NCI-H2081 (cell line): ENCODE measurements around the gene KRT71.

Experiments
- DNase-seq, 2 experiments: peaks; one replicate each; lab custom pipeline; 2025; lab: John Stamatoyannopoulos, UW

Gene KRT71

DNA sequence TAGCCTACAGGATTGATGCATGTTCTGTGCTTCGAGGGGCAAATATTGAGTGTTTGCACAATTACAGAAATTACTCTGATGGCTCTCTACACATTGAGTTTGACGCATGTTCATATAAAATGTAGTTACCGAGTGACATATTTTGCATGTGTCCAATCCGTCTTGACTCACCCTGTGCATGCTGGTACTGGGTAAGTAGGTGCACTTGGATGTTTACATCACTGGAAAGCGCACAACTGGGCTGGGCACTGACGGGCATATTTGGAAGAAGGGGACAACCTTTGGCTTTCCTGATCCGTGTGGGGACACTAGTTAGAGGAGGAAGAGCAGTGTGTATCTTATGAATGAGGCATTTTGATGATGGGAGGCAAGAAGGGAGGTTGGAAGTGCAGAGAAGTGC, 55.0 kb downstream of the KRT71 start:
- DNase-seq: no peak

DNA sequence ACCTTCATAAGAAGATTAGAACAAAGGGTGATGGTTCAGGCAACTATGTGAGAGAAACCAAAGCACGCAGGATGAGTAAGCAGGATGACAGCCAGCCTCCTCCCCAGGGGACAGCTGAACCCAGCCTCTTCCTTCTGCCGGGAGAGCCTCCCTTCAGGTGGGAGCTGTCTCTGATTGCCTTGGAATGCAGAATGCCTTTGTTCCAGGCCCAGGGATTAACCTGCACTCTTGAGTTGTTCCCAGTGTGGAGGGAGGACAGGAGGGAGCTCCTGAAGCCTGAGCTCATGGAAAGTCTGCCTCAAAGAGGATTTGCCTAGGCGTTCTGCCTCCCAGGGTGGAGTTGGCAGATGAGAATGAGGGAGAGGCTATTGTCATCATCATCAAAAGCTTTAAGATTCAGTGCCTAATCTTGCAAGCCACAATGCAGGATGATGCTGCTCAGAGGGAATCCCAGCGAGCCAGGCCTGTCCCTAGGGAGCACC, 56.3 kb downstream of the KRT71 start:
- no peak for DNase-seq

DNA sequence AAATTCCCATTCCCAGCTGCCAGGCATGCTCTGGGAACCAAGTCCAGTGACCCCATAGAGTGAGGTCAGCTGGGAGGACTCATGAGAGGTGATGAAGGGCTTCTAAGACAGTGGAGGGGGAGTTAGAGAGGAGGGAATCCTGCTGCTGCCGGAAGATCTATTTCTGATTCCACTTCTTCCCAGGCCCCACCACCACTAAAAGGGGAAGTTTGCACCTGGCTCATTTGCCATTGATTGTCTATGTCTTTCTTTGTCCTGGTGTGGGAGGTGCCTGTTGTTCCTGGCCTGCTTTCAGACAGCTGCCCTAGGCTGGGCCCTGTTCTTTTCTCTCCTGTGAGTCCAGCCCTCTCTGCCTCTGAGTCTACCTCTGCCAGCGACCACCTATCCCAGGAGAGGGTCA, 56.9 kb downstream of the KRT71 start:
- DNase-seq: peak; percentile 29 to 45

DNA sequence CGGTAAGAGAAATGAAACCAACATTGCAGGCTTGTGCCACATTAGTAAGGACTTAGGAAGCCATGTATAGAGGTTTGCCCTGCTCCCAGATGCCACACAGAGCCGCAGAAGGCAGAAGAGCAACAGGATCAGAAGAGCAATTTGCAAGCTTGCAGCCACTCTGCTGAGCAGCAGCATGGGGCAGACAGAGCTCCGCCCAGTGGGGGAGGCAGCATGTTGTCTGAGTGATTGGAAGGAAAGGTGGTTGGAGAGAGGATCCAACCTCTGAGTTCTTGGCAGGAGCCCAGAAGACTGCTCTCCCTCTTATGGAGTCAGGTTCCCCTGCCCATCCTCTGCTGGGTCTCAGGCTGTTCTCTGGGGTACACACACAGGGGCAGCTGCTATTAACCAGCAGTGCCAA, 57.6 kb downstream of the KRT71 start:
- DNase-seq: peak; percentile 56 to 59

DNA sequence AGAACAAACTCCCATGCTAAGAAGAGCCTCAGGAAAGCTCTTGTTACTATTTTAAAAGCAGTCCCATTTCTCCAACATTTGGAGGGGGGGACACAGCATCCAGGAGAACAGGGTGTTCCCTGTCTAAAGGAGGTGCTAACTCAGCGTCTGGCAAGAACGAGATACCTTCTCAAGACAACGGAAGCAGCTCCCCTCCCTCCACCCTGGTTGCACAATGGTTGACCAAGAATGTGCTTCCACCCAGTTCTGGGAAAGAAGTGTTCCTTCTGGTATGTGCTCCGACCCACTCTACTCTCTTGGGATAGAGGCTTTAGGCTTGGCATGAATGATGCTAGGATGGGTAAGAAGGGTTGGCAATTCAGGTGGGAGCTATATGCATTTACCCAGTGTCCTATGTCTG, 58.4 kb downstream of the KRT71 start:
- DNase-seq: no peak

DNA sequence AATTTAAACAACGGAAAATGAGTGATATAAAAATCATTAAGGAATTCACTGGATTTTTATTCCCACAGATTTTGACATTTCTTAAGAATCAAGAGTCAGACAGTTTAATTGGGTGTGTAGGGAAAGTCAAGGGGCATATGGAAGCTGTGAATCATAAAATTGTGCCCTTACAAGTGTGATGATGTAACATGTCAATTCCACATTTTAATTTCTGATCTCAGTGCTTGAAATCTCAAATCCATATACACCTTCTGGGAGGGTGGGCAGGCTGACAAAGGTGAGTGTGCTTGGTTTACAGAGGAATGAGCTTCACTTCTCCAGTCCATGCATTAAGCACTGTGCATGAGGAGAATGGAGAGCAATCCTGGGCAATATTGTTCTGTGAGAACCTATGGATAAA, 58.8 kb downstream of the KRT71 start:
- no peak for DNase-seq
